ENCODE measurements around the gene TFF2.

GRCh38 chr21:42384989-42385388, 34.2 kb upstream of the TFF2 start:
- TF ChIP-seq POLR2A (IDR thresholded peaks at IDR 0.05) (no peak), CTCF (IDR thresholded peaks at IDR 0.05) (no peak), EP300 (IDR thresholded peaks at IDR 0.05) (no peak)
